Measurements from ENCODE around the gene RFXANK. TPM values are rescaled to one million over a fixed set of nuclear protein-coding genes. Genes with fewer than 3 reads are reported as not detected.

Gene RFXANK
- total RNA-seq, 1 experiment from 2014 or later, result 81.8 TPM

GRCh38 chr19:19154768-19155494 lies 37.1 kb upstream of the RFXANK start:
- no peak overlapping the region for H3K27ac ChIP-seq (ENCODE audit: insufficient read length, low read depth, low read length)
- Mint-ChIP-seq H3K27me3 (ENCODE audit: low read depth) (peaks cover 28% of the 10 kb centered on the region), H3K36me3 (ENCODE audit: insufficient read depth in 1 of 3, low read depth in 3 of 3) (no peaks in the 10 kb centered on the region; a peak in 1 of 7 replicates), H3K4me3 (no peak overlapping the region; a peak in 1 of 5 replicates), H3K4me1 (peaks cover 6 to 11% of the 10 kb centered on the region in 2 experiments; a peak in 3 of 4 replicates), H3K9me3 (no peaks in the 10 kb centered on the region; a peak in 1 of 5 replicates), H3K27ac (peak overlapping the region in 2 of 3 experiments; percentile 7 to 23; a peak in 1 of 7 replicates)
- whole genome bisulfite sequencing (ENCODE audit: extremely low coverage, insufficient read length, low lambda C conversion rate), result no CpG with 5 or more reads among the region's 6 CpGs
- H4K20me1 ChIP-seq (ENCODE audit: control insufficient read depth, insufficient read depth, insufficient read length), result no peaks in the 10 kb centered on the region
- H3K56ac ChIP-seq (ENCODE audit: insufficient read length, low read depth, low read length), result no peak overlapping the region
- no peaks in the 10 kb centered on the region for H3K9me3 ChIP-seq (ENCODE audit: control insufficient read depth, low read depth, low read length)
- no peaks in the 10 kb centered on the region for H3K79me2 ChIP-seq (ENCODE audit: insufficient read depth, low read length)
- H3K4me2 ChIP-seq (ENCODE audit: insufficient read depth, insufficient read length, low read length), result no peak overlapping the region
- H3K23ac ChIP-seq (ENCODE audit: insufficient read length, low read depth, low read length), result no peak overlapping the region
- no peak overlapping the region; the same call in 1 of the 2 replicates for H3K14ac ChIP-seq (ENCODE audit: insufficient read depth, low read length)
- H3K23me2 ChIP-seq (ENCODE audit: insufficient read length, low read depth, low read length, poor library complexity, severe bottlenecking), result no peaks in the 10 kb centered on the region
- no peak overlapping the region for H4K91ac ChIP-seq (ENCODE audit: insufficient read length, low read depth, low read length)
- H3K27me3 ChIP-seq (ENCODE audit: insufficient read depth, low read length), result no peaks in the 10 kb centered on the region
- TF ChIP-seq CTCF (conservative IDR thresholded peaks at IDR 0.05), result 0 out of 3 replicates have a peak, but pooled peaks have one; percentile 8
- no peak overlapping the region for H4K5ac ChIP-seq (ENCODE audit: insufficient read length, low read depth, low read length)
- no peak overlapping the region for H2BK12ac ChIP-seq (ENCODE audit: insufficient read length, low read depth, low read length)
- H3K18ac ChIP-seq (ENCODE audit: insufficient read length, low read depth, low read length), result no peak overlapping the region
- no peak overlapping the region for H2BK5ac ChIP-seq (ENCODE audit: insufficient read length, low read length)
- H3K9ac ChIP-seq (ENCODE audit: extremely low read depth, insufficient read length, low read length), result no peak overlapping the region
- H2BK20ac ChIP-seq (ENCODE audit: low read depth, low read length, poor library complexity, severe bottlenecking), result no peak overlapping the region
- no peak overlapping the region for H2BK120ac ChIP-seq (ENCODE audit: low read depth, low read length, poor library complexity, severe bottlenecking)
- no peak overlapping the region for H4K8ac ChIP-seq (replicated peaks; ENCODE audit: insufficient read length, low read depth, low read length)
- DNase-seq, result no peak
- no peaks in the 10 kb centered on the region for H3K79me1 ChIP-seq (ENCODE audit: insufficient read depth, low read depth, low read length, poor library complexity, severe bottlenecking)
- H3K4ac ChIP-seq (ENCODE audit: low read depth, low read length), result no peak overlapping the region
- no peak overlapping the region for H2AFZ ChIP-seq (ENCODE audit: low read length)
- no peaks in the 10 kb centered on the region for H3K4me1 ChIP-seq (ENCODE audit: insufficient read depth, low read length)
- H2AK5ac ChIP-seq (ENCODE audit: insufficient read length, low read length), result no peak overlapping the region
- no peak overlapping the region for H3T11ph ChIP-seq (ENCODE audit: low read length)
- no peak overlapping the region for H2BK15ac ChIP-seq (ENCODE audit: low read depth, low read length)
